ENCODE measurements around the gene PEX14. TPM values are rescaled to one million over a fixed set of nuclear protein-coding genes. Genes with fewer than 3 reads are reported as not detected.

Gene PEX14
- total RNA-seq, 1 experiment from 2014 or later = 29.3 TPM

DNA sequence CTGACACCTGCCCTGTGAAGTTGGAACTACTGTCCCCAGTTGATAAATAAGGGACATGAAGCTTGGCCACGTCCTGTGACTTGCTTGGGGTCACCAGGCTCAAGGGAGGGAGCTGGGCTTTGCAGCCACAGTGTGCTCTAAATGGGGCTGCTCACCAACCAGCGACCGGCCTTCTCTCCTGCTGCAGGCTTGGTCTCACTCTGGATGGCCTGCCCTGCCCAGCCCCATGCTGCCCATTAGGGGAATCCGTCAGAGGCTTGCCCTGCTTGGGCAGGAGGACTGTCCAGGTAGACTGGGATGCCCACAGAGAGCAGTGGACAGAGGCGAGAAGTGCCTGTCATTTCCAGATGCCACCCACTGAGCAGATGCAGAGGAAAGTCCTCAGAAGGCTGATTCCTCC, 45.8 kb upstream of the PEX14 start:
- no TSS peak for BruUV-seq (replicated peaks)
- H3K27ac ChIP-seq (ENCODE audit: low read depth, low read length) = no peak overlapping the region
- H3K9me2 ChIP-seq (ENCODE audit: insufficient read depth) = no peaks in the 10 kb centered on the region
- no peaks in the 10 kb centered on the region for H3K36me3 ChIP-seq (ENCODE audit: control insufficient read depth in 1 of 2, insufficient read depth in 2 of 2, low read length in 2 of 2)
- intact Hi-C loops (cut with micrococcal nuclease) = loop anchor here (1.0 to 5.0 kb wide), 4 partner anchors 52 to 802 kb away; no protein-coding TSS in a partner anchor
- ChIA-PET POLR2A (no interaction called here), CTCF (interaction anchor here (0.9 kb wide), 1 partner anchor 27 kb away, joined by 3 read pairs; no protein-coding TSS in a partner anchor), RAD21 (ENCODE audit: low non-redundant PET in 1 of 2, low total read pairs in 2 of 2, uncharacterized antibody in 2 of 2, unreplicated experiment in 2 of 2) (no interaction called here)
- H3K4me3 ChIP-seq (replicated peaks in 1 of 2; ENCODE audit: low read depth in 1 of 2, low read length in 2 of 2) = no peak overlapping the region
- peaks cover 2 to 19% of the 10 kb centered on the region in 2 experiments; a peak in 3 of 4 replicates for H3K4me1 ChIP-seq (ENCODE audit: control insufficient read depth in 1 of 2, insufficient read depth in 2 of 2, low read length in 2 of 2)
- no peak overlapping the region for H2AFZ ChIP-seq (ENCODE audit: low read depth, low read length, poor library complexity, severe bottlenecking)
- TF ChIP-seq EZH2 (IDR thresholded peaks at IDR 0.05) = no peak
- no peak for TF ChIP-seq YY1 (IDR thresholded peaks at IDR 0.05; ENCODE audit: extremely low read depth, insufficient replicate concordance, low read depth, low read length)
- TF ChIP-seq SP1 (IDR thresholded peaks at IDR 0.05; ENCODE audit: low read depth) = no peak
- no peak for TF ChIP-seq FOSL1 (IDR thresholded peaks at IDR 0.05; ENCODE audit: low read depth)
- TF ChIP-seq EZH2phosphoT487 (IDR thresholded peaks at IDR 0.05; ENCODE audit: borderline replicate concordance) = no peak
- TF ChIP-seq CBX3 (IDR thresholded peaks at IDR 0.05; ENCODE audit: low read depth) = no peak
- TF ChIP-seq EGR1 (IDR thresholded peaks at IDR 0.05; ENCODE audit: low read depth) = no peak
- TF ChIP-seq SRF (IDR thresholded peaks at IDR 0.05; ENCODE audit: low read depth) = no peak
- TF ChIP-seq POLR2AphosphoS5 (IDR thresholded peaks at IDR 0.05; ENCODE audit: low read depth, low read length) = no peak
- TF ChIP-seq, protein P1, sequence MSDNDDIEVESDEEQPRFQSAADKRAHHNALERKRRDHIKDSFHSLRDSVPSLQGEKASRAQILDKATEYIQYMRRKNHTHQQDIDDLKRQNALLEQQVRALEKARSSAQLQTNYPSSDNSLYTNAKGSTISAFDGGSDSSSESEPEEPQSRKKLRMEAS (IDR thresholded peaks at IDR 0.05) = no peak
- TF ChIP-seq RAD21 (IDR thresholded peaks at IDR 0.05; ENCODE audit: low read depth) = no peak
- TF ChIP-seq ELF1 (IDR thresholded peaks at IDR 0.05; ENCODE audit: borderline replicate concordance, low read depth) = no peak
- H3K4me2 ChIP-seq (ENCODE audit: low read length) = no peak overlapping the region
- no peak for DNase-seq (ENCODE audit: low read depth, low spot score)
- H3K9ac ChIP-seq (ENCODE audit: low read length) = no peak overlapping the region
- H3K27me3 ChIP-seq (ENCODE audit: insufficient read depth, low read length) = no peaks in the 10 kb centered on the region
- H3K79me2 ChIP-seq (ENCODE audit: insufficient read depth, low read length) = peaks cover 8% of the 10 kb centered on the region; the same call in 1 of the 2 replicates
- ATAC-seq = no peak
- no peaks in the 10 kb centered on the region for H4K20me1 ChIP-seq (ENCODE audit: insufficient read depth)
- no peaks in the 10 kb centered on the region for H3K9me3 ChIP-seq (ENCODE audit: control insufficient read depth in 1 of 2, insufficient read depth in 1 of 2, low read depth in 1 of 2, low read length in 2 of 2)
